NCI-H2196 (cell line): ENCODE data around the gene VPS11.
"Not testable (repeated sequence)": the region's sequence is repeated elsewhere in the genome, so short reads cannot be mapped to it uniquely, and the experiment has no call there.

Experiments
- DNase-seq: peaks from one replicate; lab custom pipeline; 2025; ENCODE audit not compliant: unreplicated experiment; lab: John Stamatoyannopoulos, UW

The VPS11 gene

GRCh38 chr11:119101759-119102423 lies 34.3 kb downstream of the VPS11 start, which contains the start of gene DPAGT1:
DPAGT1 (minus strand) TSS chr11:119101853; CDS start chr11:119101655, 198 bp downstream.
- DNase-seq: peak; percentile 95

GRCh38 chr11:119103161-119103664 lies 35.6 kb downstream of the VPS11 start:
- DNase-seq: not testable (repeated sequence)

- no peak for DNase-seq
Observed at GRCh38 chr11:119103793-119104192, 36.2 kb downstream of the VPS11 start.

GRCh38 chr11:119106564-119107537 lies 39.2 kb downstream of the VPS11 start, which contains the start of gene C2CD2L:
C2CD2L (plus strand) TSS chr11:119107344; CDS start chr11:119107742, 398 bp downstream.
- peak; percentile 91 for DNase-seq

GRCh38 chr11:119107538-119108145 lies 40.0 kb downstream of the VPS11 start:
- DNase-seq: no peak

GRCh38 chr11:119108146-119108856 lies 40.7 kb downstream of the VPS11 start:
- peak; percentile 59 for DNase-seq

- no peak for DNase-seq
Observed at GRCh38 chr11:119108857-119109221, 41.2 kb downstream of the VPS11 start.

- no peak for DNase-seq
Observed at GRCh38 chr11:119109843-119110242, 42.2 kb downstream of the VPS11 start.

GRCh38 chr11:119110439-119110838 lies 42.8 kb downstream of the VPS11 start:
- no peak for DNase-seq

- no peak for DNase-seq
Observed at GRCh38 chr11:119111361-119111925, 43.8 kb downstream of the VPS11 start.

GRCh38 chr11:119112314-119113020 lies 44.8 kb downstream of the VPS11 start:
- DNase-seq: no peak

- no peak for DNase-seq
Observed at GRCh38 chr11:119113716-119114115, 46.1 kb downstream of the VPS11 start.

GRCh38 chr11:119114351-119114750 lies 46.7 kb downstream of the VPS11 start:
- DNase-seq: no peak

GRCh38 chr11:119115484-119116234 lies 48.0 kb downstream of the VPS11 start:
- no peak for DNase-seq

- DNase-seq: no peak
Observed at GRCh38 chr11:119116235-119116594, 48.6 kb downstream of the VPS11 start.

- DNase-seq: no peak
Observed at GRCh38 chr11:119116601-119117000, 49.0 kb downstream of the VPS11 start.

- DNase-seq: no peak
Observed at GRCh38 chr11:119117004-119117706, 49.5 kb downstream of the VPS11 start.

GRCh38 chr11:119118227-119118626 lies 50.6 kb downstream of the VPS11 start:
- DNase-seq: no peak
